NCI-H526 (cell line): Measurements from ENCODE around the gene AHNAK.
"Not testable (repeated sequence)": the region's sequence is repeated elsewhere in the genome, so short reads cannot be mapped to it uniquely, and the experiment has no call there.

Experiments
- DNase-seq, 2 experiments: peaks; one replicate each; lab custom pipeline; 2025; lab: John Stamatoyannopoulos, UW

The AHNAK gene

GRCh38 chr11:62386083-62386482 is 160.5 kb downstream of the AHNAK start:
- DNase-seq, result not testable (repeated sequence)

GRCh38 chr11:62383822-62384221 is 162.8 kb downstream of the AHNAK start:
- DNase-seq, result no peak
